ENCODE measurements around the gene VTN. TPM values are rescaled to one million over a fixed set of nuclear protein-coding genes. Genes with fewer than 3 reads are reported as not detected.

The VTN gene
- total RNA-seq, 1 donor from 2014 or later = 0.34 TPM

DNA sequence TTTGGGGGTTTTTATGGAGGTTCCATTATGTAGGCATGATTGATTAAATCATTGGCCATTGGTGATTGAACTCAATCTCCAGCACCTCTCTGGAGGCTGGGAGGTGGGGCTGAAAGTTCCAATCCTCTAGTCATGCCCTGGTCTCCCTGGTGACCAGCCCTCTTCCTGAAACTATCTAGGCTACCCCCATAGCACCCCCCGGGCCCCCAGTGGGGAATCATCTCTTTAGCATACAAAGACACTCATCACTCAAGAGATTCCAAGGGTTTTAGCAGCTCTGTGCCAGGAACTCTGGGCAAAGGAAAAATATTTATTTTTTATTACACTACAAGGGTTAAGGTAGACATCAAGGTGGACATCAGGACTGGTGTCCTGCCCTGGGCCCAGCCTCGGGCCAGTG, 25.3 kb upstream of the VTN start:
- no peak for DNase-seq

DNA sequence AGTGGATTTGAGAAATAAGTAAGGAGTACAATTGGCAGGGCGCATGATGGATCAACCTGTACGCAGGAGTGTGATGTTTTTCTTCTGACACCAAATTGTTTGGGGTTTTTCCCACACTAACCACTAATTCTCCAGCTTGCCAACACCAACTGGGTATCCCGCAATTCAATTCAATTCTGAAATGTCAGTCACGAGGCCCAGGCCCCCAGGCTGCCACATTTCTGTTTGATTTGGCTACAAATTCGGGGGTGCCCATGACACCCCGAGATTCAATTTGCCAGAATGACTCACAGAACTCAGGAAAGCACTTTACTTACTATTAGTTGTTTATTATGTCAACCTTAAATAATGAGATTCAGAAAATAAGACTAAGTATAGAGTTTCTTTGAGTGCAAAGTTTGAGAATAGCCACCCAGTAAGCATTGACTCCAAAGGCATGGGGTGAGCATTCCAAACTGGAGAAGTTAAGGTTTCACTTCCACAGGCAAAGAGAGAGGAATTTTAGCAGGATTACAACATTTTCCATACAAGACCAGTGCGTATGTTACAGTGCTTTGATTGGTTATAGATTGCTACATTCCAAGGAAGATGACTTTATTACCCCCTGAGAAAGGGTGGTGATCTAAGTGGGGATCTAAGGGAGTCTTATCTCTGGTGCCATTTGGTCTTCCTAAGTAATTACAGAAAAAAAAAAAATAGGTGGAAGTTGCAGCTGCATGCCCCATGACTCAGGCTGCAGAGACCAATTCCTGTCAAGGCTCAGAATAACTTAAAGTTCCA, 24.4 kb upstream of the VTN start:
- peak; percentile 93 for DNase-seq

DNA sequence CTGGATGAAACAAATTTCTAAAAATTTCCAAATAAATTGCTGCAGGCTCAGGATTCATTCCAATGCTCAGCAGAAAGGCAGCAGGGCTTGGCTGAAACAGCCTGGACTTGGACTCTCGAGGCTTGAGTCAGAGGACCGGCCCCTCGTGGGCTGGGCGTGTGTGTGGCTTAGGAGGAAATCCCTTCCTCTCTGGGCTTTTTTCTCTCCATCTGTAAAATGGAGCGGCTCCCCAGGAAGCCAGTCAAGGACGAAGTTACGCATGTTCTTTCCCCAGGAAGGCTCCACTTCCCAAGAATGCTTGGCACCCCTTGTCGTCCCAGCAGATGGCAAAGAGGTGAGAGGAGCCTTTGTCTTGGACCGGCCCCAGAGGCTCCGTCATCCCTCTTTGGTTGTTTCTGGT, 22.4 kb upstream of the VTN start:
- peak; percentile 87 for DNase-seq

DNA sequence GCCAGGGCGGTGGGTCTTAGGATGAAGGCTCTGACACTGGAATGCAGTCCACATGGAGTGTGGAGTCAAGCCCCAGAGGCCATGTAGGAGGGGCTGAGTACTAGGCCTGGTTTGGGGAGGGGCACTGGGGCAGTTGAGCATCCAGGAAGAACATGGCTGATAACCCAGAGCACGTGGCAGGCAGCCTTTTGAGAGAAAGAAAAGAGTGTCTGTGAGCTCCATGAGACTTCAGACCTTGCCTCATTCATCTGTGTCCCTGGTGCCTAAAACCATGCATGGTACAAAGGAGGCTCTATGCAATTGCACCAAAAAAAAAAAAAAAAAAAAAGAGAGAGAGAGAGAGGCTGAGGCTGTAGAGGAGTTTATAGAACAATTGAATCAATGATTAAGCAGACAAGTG, 21.3 kb upstream of the VTN start:
- no peak for DNase-seq

DNA sequence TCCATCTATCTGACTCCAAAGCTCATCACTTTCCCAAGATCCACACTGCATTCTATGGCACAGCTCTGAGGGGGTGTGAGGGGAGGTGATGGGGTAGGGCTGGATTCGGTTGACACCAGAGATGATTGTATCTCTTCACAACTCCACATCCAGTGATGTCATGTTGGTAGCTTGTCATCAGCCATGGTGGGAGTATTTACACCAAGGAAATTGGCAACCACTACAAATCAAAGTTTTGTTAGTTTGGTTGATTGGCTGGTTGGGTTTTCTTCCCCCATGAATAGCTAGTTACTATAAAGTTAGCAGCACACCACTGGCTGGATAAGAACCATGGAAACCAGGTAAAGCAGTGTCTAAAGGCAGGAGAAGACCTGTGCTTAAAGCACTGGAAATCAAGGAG, 20.9 kb upstream of the VTN start:
- DNase-seq = no peak

DNA sequence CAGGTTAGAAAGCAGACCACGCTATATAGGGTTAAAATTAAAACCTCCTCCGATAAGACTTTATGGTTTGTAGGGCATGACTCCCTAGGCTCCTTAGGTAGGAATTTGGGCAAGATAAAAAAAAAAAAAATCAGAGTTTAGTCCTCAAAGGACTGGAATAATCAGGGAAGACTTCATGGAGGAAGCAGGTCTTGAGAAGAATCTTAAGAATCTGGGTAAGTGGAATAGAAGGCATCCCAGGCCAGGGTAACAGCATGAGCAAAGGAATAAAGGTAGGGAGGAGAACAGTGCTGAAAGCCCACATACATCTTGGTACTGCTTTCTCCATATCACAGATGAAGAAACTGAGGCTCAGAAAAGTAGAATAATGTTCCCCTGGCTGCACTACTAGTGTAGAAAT, 20.5 kb upstream of the VTN start:
- no peak for DNase-seq

DNA sequence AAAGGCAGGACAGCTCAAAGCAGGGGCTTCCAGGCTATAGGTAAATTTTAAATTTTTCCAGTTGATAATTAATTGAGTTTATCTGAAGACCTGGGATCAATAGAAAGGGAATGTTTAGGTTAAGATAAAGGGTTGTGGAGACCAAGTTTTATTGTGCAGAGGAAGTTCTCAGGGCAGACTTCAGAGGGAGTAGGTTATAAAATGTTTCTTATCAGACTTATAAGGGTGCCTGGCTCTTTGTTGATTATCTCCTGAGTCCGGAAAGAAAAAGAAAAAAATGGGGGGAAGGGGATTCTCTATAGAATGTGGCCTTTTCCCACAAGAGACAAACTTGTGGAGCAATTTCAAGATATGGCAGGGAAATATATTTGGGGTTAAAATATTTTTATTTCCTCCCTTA, 20.0 kb upstream of the VTN start:
- DNase-seq = no peak

DNA sequence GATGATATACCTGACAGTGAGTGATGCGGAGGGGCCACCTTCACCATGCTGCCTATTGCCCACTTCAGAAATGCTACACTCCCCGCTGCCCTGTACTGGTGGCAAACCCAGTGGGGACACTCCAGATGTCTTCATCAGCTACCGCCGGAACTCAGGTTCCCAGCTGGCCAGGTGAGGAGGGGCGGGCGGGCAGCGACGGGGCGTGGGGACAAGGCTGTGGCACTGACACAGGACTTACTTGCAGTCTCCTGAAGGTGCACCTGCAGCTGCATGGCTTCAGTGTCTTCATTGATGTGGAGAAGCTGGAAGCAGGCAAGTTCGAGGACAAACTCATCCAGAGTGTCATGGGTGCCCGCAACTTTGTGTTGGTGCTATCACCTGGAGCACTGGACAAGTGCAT, 18.0 kb upstream of the VTN start:
- no peak for DNase-seq

DNA sequence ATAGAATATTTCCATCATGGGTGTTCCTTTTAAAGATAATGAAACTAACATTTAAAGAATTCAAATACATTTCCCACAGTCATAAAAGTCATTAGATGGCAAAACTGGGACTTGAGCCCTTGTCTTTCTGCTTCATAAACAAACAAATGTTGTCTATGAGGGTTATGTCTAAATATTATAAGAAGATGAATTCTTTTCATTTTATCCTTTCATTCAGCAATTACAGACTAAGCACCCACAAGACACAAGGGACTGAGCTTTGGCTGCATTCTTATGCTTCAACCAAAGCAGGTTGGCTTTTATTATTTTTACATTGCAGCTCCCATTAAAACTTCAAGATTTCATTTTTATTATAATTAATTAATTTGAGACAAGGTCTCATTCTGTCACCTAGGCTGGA, 16.3 kb upstream of the VTN start:
- DNase-seq = no peak

DNA sequence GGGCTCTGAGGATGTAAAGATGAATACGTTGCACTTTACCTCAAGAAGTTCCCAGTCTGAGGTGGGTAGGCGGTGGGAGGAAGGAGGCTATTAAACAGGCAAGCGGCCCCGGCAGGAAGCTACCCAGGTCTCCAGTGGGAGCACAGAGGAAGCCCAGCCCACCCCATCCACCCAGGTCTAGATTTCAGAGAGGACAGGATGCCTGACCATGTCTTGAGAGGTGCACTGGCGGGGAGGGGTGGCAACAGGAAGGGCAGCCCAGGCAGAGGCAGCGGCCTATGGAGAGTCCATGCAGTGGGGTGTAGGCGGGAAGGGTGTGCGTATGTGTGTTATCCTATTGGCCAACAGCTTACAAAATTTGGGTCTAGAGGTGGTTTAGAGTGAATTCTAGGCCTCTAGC, 15.3 kb upstream of the VTN start:
- no peak for DNase-seq

DNA sequence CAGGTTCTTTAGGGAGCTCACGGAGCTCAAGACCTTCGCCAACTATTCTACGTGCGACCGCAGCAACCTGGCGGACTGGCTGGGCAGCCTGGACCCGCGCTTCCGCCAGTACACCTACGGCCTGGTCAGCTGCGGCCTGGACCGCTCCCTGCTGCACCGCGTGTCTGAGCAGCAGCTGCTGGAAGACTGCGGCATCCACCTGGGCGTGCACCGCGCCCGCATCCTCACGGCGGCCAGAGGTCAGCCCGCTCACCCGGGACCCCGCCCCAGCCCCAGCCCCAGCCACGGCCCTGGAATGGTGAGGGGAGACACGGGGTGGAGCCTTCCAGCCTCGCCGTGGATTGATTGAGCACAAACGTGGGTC, 14.9 kb upstream of the VTN start:
- no peak for DNase-seq

DNA sequence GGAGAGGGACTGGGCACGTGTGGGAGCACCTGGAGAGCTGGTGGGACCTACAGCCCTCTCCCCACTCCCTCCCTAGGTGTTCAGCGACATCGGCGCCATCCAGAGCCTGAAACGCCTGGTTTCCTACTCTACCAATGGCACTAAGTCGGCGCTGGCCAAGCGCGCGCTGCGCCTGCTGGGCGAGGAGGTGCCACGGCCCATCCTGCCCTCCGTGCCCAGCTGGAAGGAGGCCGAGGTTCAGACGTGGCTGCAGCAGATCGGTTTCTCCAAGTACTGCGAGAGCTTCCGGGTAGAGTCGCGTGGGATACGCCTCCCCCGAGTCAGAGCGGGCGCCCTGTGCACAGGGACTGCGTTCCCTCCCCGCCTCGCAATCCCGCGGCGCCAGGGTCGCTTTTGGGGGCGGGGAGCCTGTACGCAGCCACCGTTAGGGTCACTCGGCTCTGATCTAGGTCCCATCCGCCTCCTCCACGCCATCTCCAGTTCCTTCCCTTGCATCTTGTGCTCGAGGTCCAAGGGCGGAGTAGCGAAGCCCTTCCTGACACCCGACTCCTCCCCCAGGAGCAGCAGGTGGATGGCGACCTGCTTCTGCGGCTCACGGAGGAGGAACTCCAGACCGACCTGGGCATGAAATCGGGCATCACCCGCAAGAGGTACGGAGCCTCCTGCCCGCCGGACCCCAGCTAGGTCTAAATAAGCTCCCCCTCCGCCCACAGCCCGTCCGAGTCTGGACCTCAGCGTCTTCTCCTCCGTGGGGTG, 14.4 kb upstream of the VTN start:
- peak; percentile 61 for DNase-seq

DNA sequence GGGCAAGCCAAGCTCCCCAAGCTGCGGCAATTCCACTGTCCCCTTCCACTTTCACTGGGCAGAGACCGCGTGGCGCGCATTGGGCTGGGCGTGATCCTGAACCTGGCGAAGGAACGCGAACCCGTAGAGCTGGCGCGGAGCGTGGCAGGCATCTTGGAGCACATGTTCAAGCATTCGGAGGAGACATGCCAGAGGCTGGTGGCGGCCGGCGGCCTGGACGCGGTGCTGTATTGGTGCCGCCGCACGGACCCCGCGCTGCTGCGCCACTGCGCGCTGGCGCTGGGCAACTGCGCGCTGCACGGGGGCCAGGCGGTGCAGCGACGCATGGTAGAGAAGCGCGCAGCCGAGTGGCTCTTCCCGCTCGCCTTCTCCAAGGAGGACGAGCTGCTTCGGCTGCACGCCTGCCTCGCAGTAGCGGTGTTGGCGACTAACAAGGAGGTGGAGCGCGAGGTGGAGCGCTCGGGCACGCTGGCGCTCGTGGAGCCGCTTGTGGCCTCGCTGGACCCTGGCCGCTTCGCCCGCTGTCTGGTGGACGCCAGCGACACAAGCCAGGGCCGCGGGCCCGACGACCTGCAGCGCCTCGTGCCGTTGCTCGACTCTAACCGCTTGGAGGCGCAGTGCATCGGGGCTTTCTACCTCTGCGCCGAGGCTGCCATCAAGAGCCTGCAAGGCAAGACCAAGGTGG, 11.2 kb upstream of the VTN start:
- peak; percentile 80 for DNase-seq

DNA sequence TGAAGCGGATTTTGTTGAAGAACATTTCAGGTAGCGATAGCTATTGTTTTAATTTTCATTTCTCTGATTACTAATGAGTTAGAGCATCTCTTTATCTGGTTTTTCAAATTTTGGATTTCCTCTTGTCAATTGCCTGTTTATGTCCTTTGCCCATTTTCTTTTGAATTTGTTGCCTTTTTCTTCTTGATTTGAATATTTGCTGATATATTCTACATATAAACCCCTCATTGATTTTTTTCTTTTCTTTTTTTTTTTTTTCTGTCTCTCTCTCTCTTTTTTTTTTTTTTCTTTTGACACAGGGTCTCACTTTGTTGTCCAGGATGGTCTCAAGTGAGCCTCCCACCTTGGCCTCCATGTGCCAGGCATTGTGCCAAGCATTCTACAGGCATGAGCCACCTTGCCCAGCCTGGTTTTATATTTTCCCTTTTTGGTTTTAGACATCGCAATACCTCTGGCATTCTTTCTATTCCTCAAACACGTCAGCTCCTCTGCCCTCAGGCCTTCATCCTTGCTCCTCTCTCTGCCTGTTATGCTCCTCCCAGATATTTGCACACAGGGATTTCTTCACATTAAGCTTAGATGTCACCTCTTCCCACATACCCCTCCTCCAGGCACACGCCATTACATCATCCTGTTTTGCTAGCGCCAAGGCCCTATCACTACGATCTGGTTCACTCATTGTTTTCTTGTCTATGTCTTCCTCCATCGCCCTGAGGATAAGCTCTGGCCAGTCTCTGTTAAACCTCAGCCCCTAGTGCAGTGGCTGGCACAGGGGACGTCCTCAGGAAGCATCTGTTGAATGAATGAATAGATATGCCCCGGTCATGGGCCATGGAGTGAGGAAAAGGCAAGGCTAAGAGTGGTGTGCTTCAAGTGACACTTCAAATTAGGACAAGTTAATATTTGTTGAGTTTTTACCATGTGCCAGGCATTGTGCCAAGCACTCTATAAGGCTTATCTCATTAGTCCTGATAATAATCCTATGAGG, 10.0 kb upstream of the VTN start:
- peak; percentile 73 for DNase-seq

DNA sequence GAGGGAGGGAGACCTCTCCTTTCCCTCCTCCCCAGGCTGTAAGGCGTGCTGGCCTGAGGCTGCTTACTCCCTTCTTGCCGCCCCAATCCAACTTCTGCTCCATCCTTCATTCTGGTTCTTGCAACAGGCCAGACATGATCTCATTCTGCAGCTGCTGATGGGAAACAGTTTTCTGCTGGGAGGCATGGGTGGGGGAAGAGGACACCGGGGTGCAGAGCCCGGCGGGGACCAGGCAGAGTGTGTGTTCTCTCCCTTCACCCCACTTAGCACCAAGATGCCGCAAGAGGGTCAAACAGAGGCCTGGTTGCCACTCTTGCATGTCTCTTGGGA, 2.8 kb upstream of the VTN start:
- DNase-seq = no peak

DNA sequence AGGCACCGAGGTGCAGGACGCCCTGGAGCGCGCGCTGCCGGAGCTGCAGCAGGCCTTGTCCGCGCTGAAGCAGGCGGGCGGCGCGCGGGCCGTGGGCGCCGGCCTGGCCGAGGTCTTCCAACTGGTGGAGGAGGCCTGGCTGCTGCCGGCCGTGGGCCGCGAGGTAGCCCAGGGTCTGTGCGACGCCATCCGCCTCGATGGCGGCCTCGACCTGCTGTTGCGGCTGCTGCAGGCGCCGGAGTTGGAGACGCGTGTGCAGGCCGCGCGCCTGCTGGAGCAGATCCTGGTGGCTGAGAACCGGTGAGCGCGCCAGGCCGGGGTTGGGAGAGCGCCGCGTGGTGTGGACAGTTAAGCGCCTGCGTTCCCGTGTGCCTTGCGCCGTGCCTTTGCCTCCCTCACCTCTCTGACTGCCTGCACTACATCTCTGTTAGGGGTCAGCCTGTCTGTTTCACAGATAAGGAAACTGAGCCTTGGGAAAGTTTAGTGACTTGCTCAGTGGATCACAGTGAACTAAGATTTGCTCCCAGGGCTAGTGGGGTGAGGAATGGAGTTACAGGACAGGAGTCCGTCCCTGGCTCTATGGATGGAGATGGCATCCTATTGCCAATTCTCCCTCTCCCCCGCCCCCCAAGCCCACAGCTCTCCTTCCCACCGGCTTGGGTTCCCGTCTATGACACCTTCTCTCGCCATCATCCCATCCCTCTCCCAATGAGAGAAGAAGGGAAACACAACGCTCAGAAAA, 2.3 kb upstream of the VTN start:
- peak; percentile 43 for DNase-seq

DNA sequence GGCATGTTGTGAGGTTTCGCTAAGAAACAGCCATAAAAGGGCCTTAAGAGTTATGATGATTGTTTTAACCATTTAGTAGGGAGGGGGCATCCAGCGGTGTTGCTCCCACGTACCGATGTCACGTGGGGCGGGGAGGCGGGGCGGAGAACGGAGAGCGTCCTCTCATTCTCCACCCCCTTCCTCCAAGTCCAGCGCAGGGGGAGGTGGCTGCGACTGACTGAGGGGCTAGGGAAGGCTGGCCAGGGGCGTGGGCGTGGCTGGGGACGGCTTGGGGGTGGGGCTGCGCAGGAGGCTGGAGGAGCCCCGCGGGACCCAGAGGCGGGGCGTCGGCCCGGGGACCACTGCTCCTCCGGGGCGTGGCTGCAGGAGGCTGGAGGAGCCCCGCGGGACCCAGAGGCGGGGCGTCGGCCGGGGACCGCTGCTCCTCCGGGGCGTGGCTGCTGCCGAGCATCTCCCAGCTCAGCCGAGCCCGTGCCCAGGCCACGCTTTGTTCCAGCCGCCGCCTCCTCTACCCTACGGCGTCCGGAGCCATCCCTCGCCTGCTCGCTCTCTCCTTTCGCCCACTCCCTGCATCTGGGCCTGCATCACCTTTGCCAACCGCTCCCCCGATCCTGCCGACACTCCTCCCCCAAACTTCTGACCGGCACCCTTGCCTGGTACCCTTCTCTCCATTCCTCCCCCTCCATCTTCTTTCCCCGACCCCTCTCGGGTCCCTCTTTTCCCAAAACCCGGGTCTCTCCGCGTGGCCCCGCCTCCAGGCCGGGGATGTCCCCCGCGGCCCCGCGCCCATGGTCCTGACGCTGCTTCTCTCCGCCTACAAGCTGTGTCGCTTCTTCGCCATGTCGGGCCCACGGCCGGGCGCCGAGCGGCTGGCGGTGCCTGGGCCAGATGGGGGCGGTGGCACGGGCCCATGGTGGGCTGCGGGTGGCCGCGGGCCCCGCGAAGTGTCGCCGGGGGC, 1.4 kb upstream of the VTN start, which contains the start of gene SARM1:
SARM1 (plus strand) TSS at position 450 of the 958 bp plus-strand sequence; CDS start at position 789, 339 bp downstream.
- DNase-seq = peak; percentile 75

DNA sequence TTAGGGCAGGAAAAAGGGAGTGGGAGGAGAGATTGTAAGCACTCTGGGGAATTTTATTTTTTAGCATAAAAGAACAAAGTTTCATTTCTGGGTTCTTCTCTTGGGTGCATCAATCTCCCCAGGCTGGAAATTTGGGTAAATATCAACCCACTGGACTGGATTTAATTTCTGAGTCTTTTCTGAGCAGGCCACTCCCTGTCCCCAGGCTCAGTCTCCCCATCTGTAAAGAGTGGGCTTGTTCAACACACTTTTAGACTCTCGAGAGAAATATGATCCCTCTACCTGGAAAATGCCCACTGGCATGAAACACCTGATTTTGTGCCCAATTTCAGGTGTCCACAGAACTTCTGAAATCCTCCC, 617 bp upstream of the VTN start:
- no peak for DNase-seq

DNA sequence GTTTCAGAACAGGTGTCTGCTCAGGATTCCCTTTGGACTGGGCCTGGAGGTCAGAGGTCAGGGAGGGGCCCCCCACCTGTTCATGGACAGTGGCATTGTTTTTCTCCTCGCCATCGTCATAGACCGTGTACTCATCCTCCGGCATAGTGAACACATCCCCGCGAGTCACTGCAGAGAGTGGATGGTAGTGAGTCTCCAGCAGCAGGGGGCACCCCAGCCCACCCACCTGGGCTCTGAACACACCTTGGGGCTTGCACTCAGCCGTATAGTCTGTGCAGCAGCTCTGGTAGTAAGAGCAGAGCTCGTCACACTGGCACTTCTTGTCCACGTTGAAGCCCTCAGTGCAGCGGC, 448 bp downstream of the VTN start:
- no peak for DNase-seq

DNA sequence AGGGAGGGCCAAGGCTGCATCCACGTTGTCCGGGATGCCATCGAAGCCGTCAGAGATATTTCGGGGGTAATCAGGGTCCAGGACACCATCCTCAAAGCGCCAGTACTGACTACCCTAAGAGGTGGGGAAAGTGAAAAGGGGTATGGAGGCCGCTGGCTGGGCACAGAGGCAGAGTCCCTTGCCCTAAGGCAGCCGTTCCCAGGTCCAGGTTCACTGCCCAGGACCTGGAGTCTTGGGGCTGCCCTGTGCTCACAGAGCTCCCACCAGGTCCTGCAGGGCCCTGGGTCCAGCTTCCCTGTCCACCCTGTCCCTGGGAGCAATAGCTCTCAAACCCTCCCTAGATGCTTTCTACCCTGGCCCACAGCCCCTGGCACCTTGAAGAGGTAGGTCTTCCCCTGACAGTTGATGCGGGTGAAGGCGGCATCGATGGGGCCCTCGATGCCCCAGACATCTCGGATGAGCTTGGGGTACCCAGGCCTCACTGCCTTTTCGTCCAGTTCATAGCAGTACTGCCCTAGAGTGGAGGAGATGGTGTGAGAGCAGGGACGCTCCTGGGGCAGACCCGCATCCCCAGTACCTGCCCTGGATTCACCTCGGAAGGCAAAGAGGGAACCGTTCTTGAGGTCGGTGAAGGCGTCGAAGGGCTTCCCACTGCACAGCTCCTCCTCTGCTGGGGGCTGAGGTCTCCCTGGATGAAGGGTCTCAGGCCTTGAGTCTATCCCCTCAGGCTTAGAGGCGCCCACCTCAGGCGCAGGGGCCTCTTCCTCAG, 1.0 kb downstream of the VTN start:
- no peak for DNase-seq

Data from dermis blood vessel endothelial cell (primary cell).